Muscle layer of duodenum (tissue), 2 donors: ENCODE measurements around the gene GDAP1L1.
"Not testable (repeated sequence)": the region's sequence is repeated elsewhere in the genome, so short reads cannot be mapped to it uniquely, and the experiment has no call there.

Source experiments
- H3K27ac ChIP-seq: one replicate; pipeline ENCODE4 v1.7.0; 2013; ENCODE audit warnings: mild to moderate bottlenecking, low read length
- H3K27me3 ChIP-seq: one replicate; pipeline ENCODE4 v1.7.0; 2013; ENCODE audit warnings: low read depth, mild to moderate bottlenecking, control low read depth, low read length
- H3K36me3 ChIP-seq, 2 donors: one replicate each; pipeline ENCODE4 v1.7.0; 2013; ENCODE audit warnings: low read length in 2 of 2, control low read depth in 1 of 2, mild to moderate bottlenecking in 1 of 2; ENCODE audit not compliant: insufficient read depth in 2 of 2, control insufficient read depth in 1 of 2
- H3K4me1 ChIP-seq, 2 donors: one replicate each; pipeline ENCODE4 v1.7.0; 2013; ENCODE audit warnings: low read length in 2 of 2, mild to moderate bottlenecking in 2 of 2, control low read depth in 1 of 2, moderate library complexity in 1 of 2; ENCODE audit not compliant: insufficient read depth in 2 of 2, control insufficient read depth in 1 of 2
- H3K4me3 ChIP-seq, 2 donors: one replicate each; pipeline ENCODE4 v1.7.0; 2013; ENCODE audit warnings: low read length in 2 of 2, low read depth in 1 of 2, mild to moderate bottlenecking in 1 of 2
- H3K9me3 ChIP-seq, 2 donors: one replicate each; pipeline ENCODE4 v1.7.0; 2013; ENCODE audit warnings: low read length in 2 of 2, control low read depth in 1 of 2, mild to moderate bottlenecking in 1 of 2; ENCODE audit not compliant: control insufficient read depth in 1 of 2
- donor health status: healthy.

The GDAP1L1 gene

GRCh38 chr20:44306927-44307326, 59.8 kb downstream of the GDAP1L1 start:
- peaks cover 5 to 8% of the 10 kb centered on the region in 2 donors for H3K36me3 ChIP-seq
- H3K9me3 ChIP-seq = no peaks in the 10 kb centered on the region
- no peak overlapping the region for H3K4me3 ChIP-seq
- peaks cover 7 to 12% of the 10 kb centered on the region in 2 donors for H3K4me1 ChIP-seq
- no peak overlapping the region for H3K27ac ChIP-seq
- H3K27me3 ChIP-seq = no peaks in the 10 kb centered on the region

- Histone ChIP-seq H3K36me3 (peaks cover 5 to 8% of the 10 kb centered on the region in 2 donors), H3K27ac (peak overlapping the region; percentile 45), H3K9me3 (no peaks in the 10 kb centered on the region), H3K4me3 (peak overlapping the region; percentile 86 to 98), H3K27me3 (no peaks in the 10 kb centered on the region), H3K4me1 (peaks cover 7 to 12% of the 10 kb centered on the region in 2 donors)
These were observed 62.9 kb downstream of the GDAP1L1 start for GRCh38 chr20:44309763-44310663.

GRCh38 chr20:44310664-44311639, 63.8 kb downstream of the GDAP1L1 start, which contains the start of gene FITM2:
Gene FITM2, minus strand, starts transcription at chr20:44311202. Its CDS starts 54 bp downstream, at chr20:44311148.
- Histone ChIP-seq H3K4me1 (peaks cover 7 to 12% of the 10 kb centered on the region in 2 donors), H3K9me3 (no peaks in the 10 kb centered on the region), H3K36me3 (peaks cover 5 to 8% of the 10 kb centered on the region in 2 donors), H3K4me3 (peak within 1 kb of the TSS; percentile 86 to 98), H3K27me3 (no peaks in the 10 kb centered on the region), H3K27ac (peak within 1 kb of the TSS; percentile 45)

- Histone ChIP-seq H3K4me3 (no peak overlapping the region), H3K36me3 (no peaks in the 10 kb centered on the region)
These were observed 67.8 kb downstream of the GDAP1L1 start for GRCh38 chr20:44314870-44315269.

GRCh38 chr20:44319839-44320422, 72.8 kb downstream of the GDAP1L1 start:
- Histone ChIP-seq H3K27ac (no peak overlapping the region), H3K4me3 (no peak overlapping the region), H3K27me3 (no peaks in the 10 kb centered on the region), H3K9me3 (no peaks in the 10 kb centered on the region), H3K36me3 (no peaks in the 10 kb centered on the region), H3K4me1 (no peaks in the 10 kb centered on the region)

More at GRCh38 chr20:44314870-44315269, 67.8 kb downstream of the GDAP1L1 start:
- Histone ChIP-seq H3K4me1 (peaks cover 4 to 6% of the 10 kb centered on the region in 2 donors), H3K27me3 (no peaks in the 10 kb centered on the region), H3K9me3 (no peaks in the 10 kb centered on the region), H3K27ac (no peak overlapping the region)

- no peaks in the 10 kb centered on the region for H3K27me3 ChIP-seq
- H3K36me3 ChIP-seq = no peaks in the 10 kb centered on the region
- peaks cover 0 to 2% of the 10 kb centered on the region in 2 donors for H3K4me1 ChIP-seq
- H3K27ac ChIP-seq = no peak overlapping the region
- no peak overlapping the region for H3K4me3 ChIP-seq
- no peaks in the 10 kb centered on the region for H3K9me3 ChIP-seq
These were observed 77.2 kb downstream of the GDAP1L1 start for GRCh38 chr20:44324343-44324742.

GRCh38 chr20:44326391-44327159, 79.5 kb downstream of the GDAP1L1 start:
- Histone ChIP-seq H3K27me3 (no peaks in the 10 kb centered on the region), H3K4me1 (peaks cover 0 to 2% of the 10 kb centered on the region in 2 donors), H3K4me3 (peak overlapping the region in 1 of 2 donors; percentile 35), H3K36me3 (no peaks in the 10 kb centered on the region), H3K9me3 (no peaks in the 10 kb centered on the region), H3K27ac (no peak overlapping the region)

- not testable (repeated sequence) for H3K4me3 ChIP-seq, H3K4me1 ChIP-seq, H3K27me3 ChIP-seq, H3K9me3 ChIP-seq, H3K27ac ChIP-seq, H3K36me3 ChIP-seq
These were observed 80.6 kb downstream of the GDAP1L1 start for GRCh38 chr20:44327748-44328147.

GRCh38 chr20:44328428-44328827, 81.3 kb downstream of the GDAP1L1 start:
- no peaks in the 10 kb centered on the region for H3K27me3 ChIP-seq

More at GRCh38 chr20:44328428-44328827, 81.3 kb downstream of the GDAP1L1 start:
- Histone ChIP-seq H3K9me3 (no peaks in the 10 kb centered on the region), H3K4me3 (no peak overlapping the region), H3K27ac (no peak overlapping the region), H3K36me3 (no peaks in the 10 kb centered on the region), H3K4me1 (peaks cover 0 to 2% of the 10 kb centered on the region in 2 donors)
